GM12878 (cell line): ENCODE measurements around the gene ZNF3. TPM values are rescaled to one million over a fixed set of nuclear protein-coding genes. Genes with fewer than 3 reads are reported as not detected.

Source experiments
- ATAC-seq: fragments of 200-7000 bp; cut with Tn5 transposase; 3 replicates; pipeline ENCODE4 v1.9.1; 2020; ENCODE audit warnings: mild to moderate bottlenecking, moderate library complexity
- BruUV-seq: library from RNA; stranded (reverse); fragments of 400-500 nt; replicated peaks from 2 replicates; lab custom pipeline; 2021; lab: Mats Ljungman, UMichigan
- CTCF ChIA-PET: fragments of 300-600 bp; sonication (Branson Sonifier 250); formaldehyde crosslinking; extraction: SDS; loops from one replicate; lab custom pipeline; 2021; ENCODE audit warnings: inconsistent platforms; lab: Yijun Ruan, JAX
- POLR2A ChIA-PET: fragments of 350-600 bp; formaldehyde crosslinking; extraction: SDS; loops from one replicate; lab custom pipeline; 2021; ENCODE audit warnings: inconsistent platforms; lab: Charles Lee
- RAD21 ChIA-PET: fragments of 300-600 bp; sonication (Branson Sonifier 250); formaldehyde crosslinking; loops from one replicate; lab custom pipeline; 2023; ENCODE audit warnings: antibody characterized with exemption; ENCODE audit not compliant: unreplicated experiment; lab: Charles Lee
- SMC1A ChIA-PET: fragments of 300-600 bp; sonication (Branson Sonifier 250); formaldehyde crosslinking; loops from one replicate; lab custom pipeline; 2023; ENCODE audit not compliant: unreplicated experiment, uncharacterized antibody; lab: Charles Lee
- DNase-seq: peaks from one replicate; pipeline ENCODE4 v3.0.0-alpha.2; 2011; ENCODE audit warnings: low read depth, low spot score
- FAIRE-seq: peaks from 3 replicates; lab custom pipeline; 2011; peaks lifted over from hg19 to GRCh38; lab: Jason Lieb, UNC
- H2AFZ ChIP-seq: 2 replicates; pipeline ENCODE4 v1.6.0; 2011; ENCODE audit warnings: low read depth, low read length, control low read depth; ENCODE audit not compliant: control insufficient read depth
- H3K27ac ChIP-seq: 2 replicates; pipeline ENCODE4 v1.5.1; 2011; ENCODE audit warnings: control low read depth; ENCODE audit not compliant: control insufficient read depth, insufficient read depth
- H3K27me3 ChIP-seq, 2 experiments: replicated peaks in 1 of 2; 2 replicates each; pipeline versions ENCODE4 v1.6.0 to v1.6.1; 2011; ENCODE audit warnings: low read length in 1 of 2; ENCODE audit not compliant: control insufficient read depth in 2 of 2, insufficient read depth in 2 of 2
- H3K36me3 ChIP-seq, 2 experiments: 2 replicates each; pipeline ENCODE4 v1.5.1; 2011; ENCODE audit warnings: low read length in 1 of 2; ENCODE audit not compliant: control insufficient read depth in 2 of 2, insufficient read depth in 2 of 2
- H3K4me1 ChIP-seq: 2 replicates; pipeline ENCODE4 v1.6.1; 2011; ENCODE audit warnings: mild to moderate bottlenecking, low read length, moderate library complexity, mixed read lengths; ENCODE audit not compliant: control insufficient read depth, insufficient read depth
- H3K4me2 ChIP-seq: 2 replicates; pipeline ENCODE4 v1.6.0; 2011; ENCODE audit warnings: control low read depth; ENCODE audit not compliant: control insufficient read depth, insufficient read depth
- H3K4me3 ChIP-seq: fragments of 200-600 bp; sonication (generic); 2 replicates; pipeline ENCODE4 v1.5.1; 2016
- H3K79me2 ChIP-seq: 2 replicates; pipeline ENCODE4 v1.6.0; 2011; ENCODE audit warnings: low read length; ENCODE audit not compliant: control insufficient read depth, insufficient read depth
- H3K9ac ChIP-seq: 2 replicates; pipeline ENCODE4 v1.8.0; 2011; ENCODE audit warnings: low read length, control low read depth, mixed read lengths; ENCODE audit not compliant: control insufficient read depth, insufficient read depth
- H3K9me3 ChIP-seq: replicated peaks from 3 replicates; pipeline ENCODE4 v1.5.1; 2011; ENCODE audit warnings: mild to moderate bottlenecking, low read length; ENCODE audit not compliant: control insufficient read depth, insufficient read depth
- H4K20me1 ChIP-seq: 2 replicates; pipeline ENCODE4 v1.6.0; 2011; ENCODE audit not compliant: control insufficient read depth, insufficient read depth
- ATF2 ChIP-seq: IDR thresholded peaks from 2 replicates; pipeline ENCODE4 v1.6.1; 2012; ENCODE audit warnings: low read length, inconsistent platforms
- BMI1 ChIP-seq: fragments of 450-650 bp; IDR thresholded peaks from 2 replicates; pipeline ENCODE4 v1.6.1; 2016; ENCODE audit warnings: mild to moderate bottlenecking, moderate library complexity, borderline replicate concordance
- EED ChIP-seq: sonication (generic); IDR thresholded peaks from 2 replicates; pipeline ENCODE4 v1.6.1; 2016; ENCODE audit warnings: antibody characterized with exemption, low read depth
- EP300 ChIP-seq, 2 experiments: fragments of 150-350 bp in 1 of 2; IDR thresholded peaks; 2 replicates each; pipeline ENCODE4 v1.6.1; 2011 to 2012; ENCODE audit warnings: low read depth in 2 of 2, low read length in 2 of 2, borderline replicate concordance in 1 of 2, improper control_type of control experiment in 1 of 2, inconsistent platforms in 1 of 2; ENCODE audit not compliant: control insufficient read depth in 1 of 2
- HSF1 ChIP-seq: fragments of 150-350 bp; IDR thresholded peaks from 2 replicates; pipeline ENCODE4 v1.6.1; 2014; ENCODE audit warnings: mild to moderate bottlenecking, low read depth, low read length
- IKZF1 ChIP-seq: fragments of 450-650 bp; conservative IDR thresholded peaks from 2 replicates; pipeline ENCODE4 v1.6.1; 2017; ENCODE audit warnings: antibody characterized with exemption, mild to moderate bottlenecking
- POLR2AphosphoS2 ChIP-seq: IDR thresholded peaks from 2 replicates; pipeline ENCODE4 v1.6.1; 2011; ENCODE audit warnings: low read depth, mild to moderate bottlenecking, low read length, improper control_type of control experiment, moderate library complexity
- PRDM15 ChIP-seq: fragments of 450-650 bp; formaldehyde crosslinking; IDR thresholded peaks from 2 replicates; pipeline ENCODE4 v1.4.0; 2020; ENCODE audit warnings: mild to moderate bottlenecking, moderate library complexity
- SIN3A ChIP-seq: IDR thresholded peaks from 2 replicates; pipeline ENCODE4 v1.6.1; 2012; ENCODE audit warnings: low read depth, low read length, improper control_type of control experiment
- ZBTB11 ChIP-seq: fragments of 450-650 bp; formaldehyde crosslinking; IDR thresholded peaks from 2 replicates; pipeline ENCODE4 v1.5.0; 2022; ENCODE audit warnings: mild to moderate bottlenecking, missing genetic modification characterization
- ZSCAN29 ChIP-seq: fragments of 450-650 bp; IDR thresholded peaks from 2 replicates; pipeline ENCODE4 v1.6.1; 2017; ENCODE audit warnings: mild to moderate bottlenecking, moderate library complexity
- WGBS: methylation state at CpG from one replicate; pipeline ENCODE4 v1.1.6; 2016; ENCODE audit warnings: low lambda C conversion rate; ENCODE audit not compliant: insufficient replicate concordance, insufficient coverage; ENCODE audit errors: missing lambda C conversion rate; 5-methylcytosine and 5-hydroxymethylcytosine counted together
- in situ Hi-C: fragments of 300-500 bp; cut with MboI; formaldehyde crosslinking; loops from 9 replicates; pipeline ENCODE4 v1.14.3; 2018; ENCODE audit warnings: mixed read lengths
- intact Hi-C: fragments of 100-400 bp; cut with micrococcal nuclease; formaldehyde crosslinking; loops from one replicate; pipeline ENCODE4 v1.14.2; 2022; ENCODE audit not compliant: unreplicated experiment
- polyA plus RNA-seq, 11 experiments: library from polyadenylated mRNA; depleted of rRNA in 4 of 11; unstranded in 6 of 11; stranded (reverse) in 5 of 11; fragments of >200 nt; fragmentation: Nextera tagmentation in 4 of 11; fragmentation: Illumina TruSeq in 1 of 11; extraction: Ambion mirVana in 4 of 11; extraction: Trizol in 1 of 11; gene quantifications; 1 replicate in 1 of 11; 2 replicates in 10 of 11; pipeline versions ENCODE4 v1.2.1 to v1.2.3, GENCODE V29; 2011 to 2016; ENCODE audit warnings: inconsistent platforms in 2 of 11, missing spikeins in 2 of 11, low read depth in 1 of 11
- total RNA-seq, 4 experiments: library from RNA; depleted of rRNA in 3 of 4; stranded (reverse); fragments of >200 nt in 3 of 4; fragmentation: Illumina TruSeq in 1 of 4; extraction: Trizol in 1 of 4; gene quantifications; 2 replicates each; pipeline versions ENCODE4 v1.2.1 to v1.2.3, GENCODE V29; 2013 to 2021

ZNF3 gene
- total and polyA plus RNA-seq, 10 of the 15 experiments (the other 5 are each of a cell fraction or from before 2014, with no cell fraction given): 17.2 to 37.4 (median 29.4) TPM

- FAIRE-seq (no peak), ATAC-seq (no peak), DNase-seq (no peak)
- in situ Hi-C loops: no loop called here
- Histone ChIP-seq H3K4me2 (no peak overlapping the region), H3K36me3 (peaks cover 0 to 13% of the 10 kb centered on the region in 2 experiments; a peak in 2 of 4 replicates), H3K4me3 (no peak overlapping the region), H3K27me3 (no peaks in the 10 kb centered on the region), H2AFZ (no peak overlapping the region), H3K79me2 (no peaks in the 10 kb centered on the region), H3K27ac (no peak overlapping the region), H3K4me1 (no peaks in the 10 kb centered on the region), H4K20me1 (no peaks in the 10 kb centered on the region), H3K9ac (no peak overlapping the region), H3K9me3 (no peaks in the 10 kb centered on the region; the same call in 2 of the 3 replicates)
- CTCF ChIA-PET: interaction anchor here (1.0 to 1.4 kb wide), 2 partner anchors 23 to 44 kb away, joined by 3 read pairs; no protein-coding TSS in a partner anchor
- 96% methylated on average over 7 of the region's 7 CpGs for WGBS
- SMC1A ChIA-PET: no interaction called here
- POLR2A ChIA-PET: no interaction called here
- no TSS peak for BruUV-seq
- intact Hi-C loops: no loop called here
- RAD21 ChIA-PET: no interaction called here
- TF ChIP-seq ATF2 (no peak), ZSCAN29 (no peak), PRDM15 (CRISPR knock-in tag) (no peak), IKZF1 (no peak), EP300 (IDR thresholded peaks at IDR 0.05; ENCODE audit: borderline replicate concordance in 1 of 2, control insufficient read depth in 1 of 2, low read depth in 2 of 2, low read length in 2 of 2) (no peak), EED (no peak), POLR2AphosphoS2 (no peak), BMI1 (no peak), SIN3A (no peak), ZBTB11 (CRISPR knock-in tag) (no peak), HSF1 (no peak)
These were observed 43.2 kb downstream of the ZNF3 start for GRCh38 chr7:100038326-100038725.
